ENCODE results near the gene ATG5. TPM values are rescaled to one million over a fixed set of nuclear protein-coding genes. Genes with fewer than 3 reads are reported as not detected.

Gene ATG5
- total and polyA plus RNA-seq, 2 donors (not counting 1 experiment from before 2014, with no cell fraction given) = 13.6 to 26.3 TPM

DNA sequence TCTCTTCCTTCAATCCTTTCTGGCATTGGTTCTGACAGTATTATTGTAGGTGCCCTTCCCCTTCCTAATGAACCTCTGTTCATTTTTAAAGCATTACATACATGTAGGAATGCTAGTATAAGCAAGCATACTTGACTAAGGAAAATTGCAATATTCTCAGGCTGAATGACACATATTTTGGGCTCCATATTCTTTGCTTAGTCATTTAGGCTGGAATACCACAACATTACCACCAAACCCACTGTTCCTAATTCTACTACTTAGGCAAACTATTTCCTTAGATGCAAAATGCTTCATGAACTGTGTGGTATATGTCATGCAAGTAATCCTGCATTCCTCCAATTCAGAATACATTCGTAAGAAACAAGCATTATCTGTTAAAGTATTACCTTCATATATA lies 125.6 kb downstream of the ATG5 start:
- Histone ChIP-seq H2AFZ (ENCODE audit: insufficient read depth, low read depth, low read length, poor library complexity, severe bottlenecking) (no peak overlapping the region), H3K27me3 (replicated peaks in 1 of 4; ENCODE audit: control extremely low read depth in 1 of 4, control insufficient read depth in 3 of 4, insufficient read depth in 4 of 4, low read length in 3 of 4) (no peaks in the 10 kb centered on the region), H3K4me2 (replicated peaks; ENCODE audit: low read depth, low read length, poor library complexity, severe bottlenecking) (no peak overlapping the region), H3K36me3 (replicated peaks in 1 of 2; ENCODE audit: control extremely low read depth in 1 of 2, control insufficient read depth in 1 of 2, extremely low read depth in 1 of 2, insufficient read depth in 2 of 2, low read length in 1 of 2) (peaks cover 2 to 5% of the 10 kb centered on the region in 2 experiments), H4K20me1 (ENCODE audit: control insufficient read depth, insufficient read depth, low read length, poor library complexity, severe bottlenecking) (no peaks in the 10 kb centered on the region), H3K9me3 (ENCODE audit: control extremely low read depth in 1 of 3, control insufficient read depth in 2 of 3, insufficient read depth in 1 of 3, low read length in 2 of 3) (no peaks in the 10 kb centered on the region), H3K9ac (ENCODE audit: low read length) (no peak overlapping the region), H3K4me3 (ENCODE audit: control extremely low read depth in 1 of 5, extremely low read depth in 1 of 5, insufficient read depth in 1 of 5, low read depth in 2 of 5, low read length in 4 of 5) (no peak overlapping the region), H3K4me1 (ENCODE audit: control insufficient read depth in 2 of 2, insufficient read depth in 2 of 2, low read length in 2 of 2) (peaks cover 22 to 26% of the 10 kb centered on the region in 2 donors), H3K27ac (ENCODE audit: low read length in 2 of 2) (no peak overlapping the region), H3K79me2 (ENCODE audit: control insufficient read depth, insufficient read depth, low read length) (no peaks in the 10 kb centered on the region)
- CTCF ChIA-PET = interaction anchor here (0.9 kb wide), 1 partner anchor 23 kb away, joined by 4 read pairs; no protein-coding TSS in a partner anchor
- POLR2A ChIA-PET = no interaction called here
- H3K4me3 Mint-ChIP-seq = no peak overlapping the region
- WGBS (ENCODE audit: insufficient coverage) = no CpG with 5 or more reads among the region's 1 CpG
- H3K27me3 Mint-ChIP-seq = no peaks in the 10 kb centered on the region
- peaks cover 26% of the 10 kb centered on the region for H3K4me1 Mint-ChIP-seq
- H3K9me3 Mint-ChIP-seq (ENCODE audit: insufficient read depth) = no peaks in the 10 kb centered on the region
- TF ChIP-seq EZH2 (IDR thresholded peaks at IDR 0.05; ENCODE audit: borderline replicate concordance, insufficient read depth, low read depth, low read length, poor library complexity, severe bottlenecking) (no peak), CTCF (IDR thresholded peaks at IDR 0.05) (no peak)
- DNase-seq = no peak
- intact Hi-C loops (cut with micrococcal nuclease) = no loop called here
- ATAC-seq (ENCODE audit: low read depth) = no peak
- no peak overlapping the region for H3K27ac Mint-ChIP-seq

GRCh38 chr6:106199331-106199730 lies 126.2 kb downstream of the ATG5 start:
- CTCF ChIA-PET = interaction anchor here (0.9 kb wide), 1 partner anchor 24 kb away, joined by 4 read pairs; no protein-coding TSS in a partner anchor
- DNase-seq = no peak
- POLR2A ChIA-PET = no interaction called here
- Histone ChIP-seq H3K9ac (ENCODE audit: low read length) (no peak overlapping the region), H3K4me1 (ENCODE audit: control insufficient read depth in 2 of 2, insufficient read depth in 2 of 2, low read length in 2 of 2) (peaks cover 25 to 29% of the 10 kb centered on the region in 2 donors), H3K27ac (ENCODE audit: low read length in 2 of 2) (no peak overlapping the region), H2AFZ (ENCODE audit: insufficient read depth, low read depth, low read length, poor library complexity, severe bottlenecking) (no peak overlapping the region), H3K9me3 (ENCODE audit: control extremely low read depth in 1 of 3, control insufficient read depth in 2 of 3, insufficient read depth in 1 of 3, low read length in 2 of 3) (no peaks in the 10 kb centered on the region), H4K20me1 (ENCODE audit: control insufficient read depth, insufficient read depth, low read length, poor library complexity, severe bottlenecking) (no peaks in the 10 kb centered on the region), H3K4me2 (replicated peaks; ENCODE audit: low read depth, low read length, poor library complexity, severe bottlenecking) (no peak overlapping the region), H3K36me3 (replicated peaks in 1 of 2; ENCODE audit: control extremely low read depth in 1 of 2, control insufficient read depth in 1 of 2, extremely low read depth in 1 of 2, insufficient read depth in 2 of 2, low read length in 1 of 2) (peaks cover 2 to 7% of the 10 kb centered on the region in 2 experiments), H3K27me3 (replicated peaks in 1 of 4; ENCODE audit: control extremely low read depth in 1 of 4, control insufficient read depth in 3 of 4, insufficient read depth in 4 of 4, low read length in 3 of 4) (no peaks in the 10 kb centered on the region), H3K79me2 (ENCODE audit: control insufficient read depth, insufficient read depth, low read length) (no peaks in the 10 kb centered on the region), H3K4me3 (ENCODE audit: control extremely low read depth in 1 of 5, extremely low read depth in 1 of 5, insufficient read depth in 1 of 5, low read depth in 2 of 5, low read length in 4 of 5) (no peak overlapping the region)
- Mint-ChIP-seq H3K27me3 (no peaks in the 10 kb centered on the region), H3K27ac (no peak overlapping the region), H3K4me3 (no peak overlapping the region), H3K4me1 (peaks cover 28% of the 10 kb centered on the region), H3K9me3 (ENCODE audit: insufficient read depth) (no peaks in the 10 kb centered on the region)
- ATAC-seq (ENCODE audit: low read depth) = no peak
- no CpG with 5 or more reads among the region's 1 CpG for WGBS (ENCODE audit: insufficient coverage)
- intact Hi-C loops (cut with micrococcal nuclease) = no loop called here
- TF ChIP-seq EZH2 (IDR thresholded peaks at IDR 0.05; ENCODE audit: borderline replicate concordance, insufficient read depth, low read depth, low read length, poor library complexity, severe bottlenecking) (no peak), CTCF (IDR thresholded peaks at IDR 0.05) (no peak)

Measured in B cell (primary cell).